Activated CD4-positive, alpha-beta T cell treated with anti-CD3 and anti-CD28 coated beads, Interleukin-2, amount 10 ng/mL, durations not matched to agents 7 days and 5 days (primary cell): ENCODE data around the gene SBF2. TPM values are rescaled to one million over a fixed set of nuclear protein-coding genes. Genes with fewer than 3 reads are reported as not detected.
"Not testable (repeated sequence)": the region's sequence is repeated elsewhere in the genome, so short reads cannot be mapped to it uniquely, and the experiment has no call there.

Experiments used
- CTCF ChIA-PET: fragments of 350-600 bp; sonication (Branson Sonifier 250); formaldehyde crosslinking; loops from one replicate; lab custom pipeline; 2021; ENCODE audit warnings: antibody characterized with exemption; lab: Charles Lee
- POLR2A ChIA-PET: fragments of 350-600 bp; sonication (Branson Sonifier 250); formaldehyde crosslinking; loops from one replicate; lab custom pipeline; 2021; ENCODE audit warnings: antibody characterized with exemption; lab: Charles Lee
- DNase-seq: peaks from one replicate; pipeline ENCODE4 v3.0.0-alpha.2; 2020
- H3K27ac Mint-ChIP-seq: one replicate; pipeline ENCODE4 v1.8.0; 2021; ENCODE audit warnings: mild to moderate bottlenecking, moderate library complexity, mixed read lengths
- H3K27me3 Mint-ChIP-seq: one replicate; pipeline ENCODE4 v1.8.0; 2021; ENCODE audit warnings: mixed read lengths
- H3K36me3 Mint-ChIP-seq: one replicate; pipeline ENCODE4 v1.8.0; 2021; ENCODE audit warnings: low read depth, mixed read lengths
- H3K4me1 Mint-ChIP-seq: one replicate; pipeline ENCODE4 v1.8.0; 2021; ENCODE audit warnings: mixed read lengths
- H3K4me3 Mint-ChIP-seq: one replicate; pipeline ENCODE4 v1.8.0; 2021; ENCODE audit warnings: mild to moderate bottlenecking, moderate library complexity, mixed read lengths
- H3K9me3 Mint-ChIP-seq: one replicate; pipeline ENCODE4 v1.8.0; 2021; ENCODE audit warnings: mixed read lengths
- total RNA-seq, 2 experiments: library from RNA; stranded (reverse); gene quantifications; one replicate each; pipeline ENCODE4 v1.2.3, GENCODE V29; 2021

SBF2 gene
- total RNA-seq, 2 experiments from 2014 or later, result 3.2 to 3.7 TPM

- CTCF ChIA-PET, result interaction anchor here (1.0 kb wide), 1 partner anchor 694 kb away, joined by 3 read pairs; no protein-coding TSS in a partner anchor
- POLR2A ChIA-PET, H3K4me1 Mint-ChIP-seq, H3K27me3 Mint-ChIP-seq, DNase-seq, H3K36me3 Mint-ChIP-seq, H3K9me3 Mint-ChIP-seq, H3K4me3 Mint-ChIP-seq, H3K27ac Mint-ChIP-seq: not testable (repeated sequence)
Measured at GRCh38 chr11:9900253-9900652, 393.8 kb downstream of the SBF2 start.

GRCh38 chr11:9899676-9900075 lies 394.3 kb downstream of the SBF2 start:
- H3K27me3 Mint-ChIP-seq, result no peaks in the 10 kb centered on the region
- no peak for DNase-seq
- no peaks in the 10 kb centered on the region for H3K36me3 Mint-ChIP-seq
- H3K9me3 Mint-ChIP-seq, result peaks cover 2% of the 10 kb centered on the region
- no peaks in the 10 kb centered on the region for H3K4me1 Mint-ChIP-seq
- no peak overlapping the region for H3K4me3 Mint-ChIP-seq
- ChIA-PET POLR2A (no interaction called here), CTCF (no interaction called here)
- H3K27ac Mint-ChIP-seq, result no peak overlapping the region

- no peaks in the 10 kb centered on the region for H3K27me3 Mint-ChIP-seq
- H3K9me3 Mint-ChIP-seq, result peaks cover 2% of the 10 kb centered on the region
- no peaks in the 10 kb centered on the region for H3K4me1 Mint-ChIP-seq
- H3K4me3 Mint-ChIP-seq, result no peak overlapping the region
- DNase-seq, result no peak
- H3K27ac Mint-ChIP-seq, result no peak overlapping the region
- ChIA-PET POLR2A (no interaction called here), CTCF (no interaction called here)
- H3K36me3 Mint-ChIP-seq, result no peaks in the 10 kb centered on the region
Measured at GRCh38 chr11:9896902-9897301, 397.1 kb downstream of the SBF2 start.

- Mint-ChIP-seq H3K36me3 (no peaks in the 10 kb centered on the region), H3K27me3 (no peaks in the 10 kb centered on the region), H3K27ac (no peak overlapping the region), H3K9me3 (peaks cover 2% of the 10 kb centered on the region), H3K4me1 (peaks cover 7% of the 10 kb centered on the region), H3K4me3 (no peak overlapping the region)
- ChIA-PET POLR2A (no interaction called here), CTCF (no interaction called here)
- no peak for DNase-seq
Measured at GRCh38 chr11:9895006-9895405, 399.0 kb downstream of the SBF2 start.

- Mint-ChIP-seq H3K36me3 (no peaks in the 10 kb centered on the region), H3K27me3 (no peaks in the 10 kb centered on the region), H3K4me1 (peaks cover 7% of the 10 kb centered on the region), H3K9me3 (peaks cover 2% of the 10 kb centered on the region), H3K4me3 (no peak overlapping the region), H3K27ac (no peak overlapping the region)
- ChIA-PET POLR2A (no interaction called here), CTCF (no interaction called here)
- no peak for DNase-seq
Measured at GRCh38 chr11:9893474-9893873, 400.5 kb downstream of the SBF2 start.

- H3K4me1 Mint-ChIP-seq, result peaks cover 7% of the 10 kb centered on the region
- no peaks in the 10 kb centered on the region for H3K36me3 Mint-ChIP-seq
- ChIA-PET POLR2A (no interaction called here), CTCF (no interaction called here)
- H3K27me3 Mint-ChIP-seq, result no peaks in the 10 kb centered on the region
- H3K9me3 Mint-ChIP-seq, result no peaks in the 10 kb centered on the region
- no peak overlapping the region for H3K27ac Mint-ChIP-seq
- DNase-seq, result no peak
- H3K4me3 Mint-ChIP-seq, result no peak overlapping the region
Measured at GRCh38 chr11:9888938-9889337, 405.1 kb downstream of the SBF2 start.

- H3K27me3 Mint-ChIP-seq, result no peaks in the 10 kb centered on the region
- no peak overlapping the region for H3K4me3 Mint-ChIP-seq
- ChIA-PET POLR2A (no interaction called here), CTCF (no interaction called here)
- H3K4me1 Mint-ChIP-seq, result peaks cover 7% of the 10 kb centered on the region
- no peaks in the 10 kb centered on the region for H3K9me3 Mint-ChIP-seq
- H3K36me3 Mint-ChIP-seq, result no peaks in the 10 kb centered on the region
- DNase-seq, result no peak
- no peak overlapping the region for H3K27ac Mint-ChIP-seq
Measured at GRCh38 chr11:9887472-9887871, 406.5 kb downstream of the SBF2 start.

GRCh38 chr11:9886595-9886994 lies 407.4 kb downstream of the SBF2 start:
- Mint-ChIP-seq H3K36me3 (no peaks in the 10 kb centered on the region), H3K4me1 (peaks cover 5% of the 10 kb centered on the region), H3K27me3 (no peaks in the 10 kb centered on the region), H3K9me3 (no peaks in the 10 kb centered on the region), H3K27ac (no peak overlapping the region), H3K4me3 (no peak overlapping the region)
- ChIA-PET POLR2A (no interaction called here), CTCF (no interaction called here)
- DNase-seq, result no peak

GRCh38 chr11:9884601-9885000 lies 409.4 kb downstream of the SBF2 start:
- Mint-ChIP-seq H3K27me3 (no peaks in the 10 kb centered on the region), H3K27ac (no peak overlapping the region), H3K36me3 (no peaks in the 10 kb centered on the region), H3K9me3 (no peaks in the 10 kb centered on the region), H3K4me1 (no peaks in the 10 kb centered on the region), H3K4me3 (no peak overlapping the region)
- CTCF ChIA-PET, result interaction anchor here (1.7 kb wide), 1 partner anchor 9 kb away, joined by 7 read pairs; no protein-coding TSS in a partner anchor
- POLR2A ChIA-PET, result no interaction called here
- DNase-seq, result no peak

- POLR2A ChIA-PET, result no interaction called here
- CTCF ChIA-PET, result no interaction called here
- no peak overlapping the region for H3K4me3 Mint-ChIP-seq
- no peak for DNase-seq
- no peaks in the 10 kb centered on the region for H3K36me3 Mint-ChIP-seq
- H3K27ac Mint-ChIP-seq, result no peak overlapping the region
- H3K27me3 Mint-ChIP-seq, result no peaks in the 10 kb centered on the region
- no peaks in the 10 kb centered on the region for H3K9me3 Mint-ChIP-seq
- H3K4me1 Mint-ChIP-seq, result no peaks in the 10 kb centered on the region
Measured at GRCh38 chr11:9880657-9881056, 413.4 kb downstream of the SBF2 start.

GRCh38 chr11:9878936-9879335 lies 415.1 kb downstream of the SBF2 start:
- Mint-ChIP-seq H3K9me3 (no peaks in the 10 kb centered on the region), H3K36me3 (no peaks in the 10 kb centered on the region), H3K27me3 (no peaks in the 10 kb centered on the region), H3K4me3 (no peak overlapping the region), H3K27ac (no peak overlapping the region), H3K4me1 (no peaks in the 10 kb centered on the region)
- no peak for DNase-seq
- POLR2A ChIA-PET, result no interaction called here
- CTCF ChIA-PET, result interaction anchor here (0.6 kb wide), 1 partner anchor 208 kb away, joined by 3 read pairs; no protein-coding TSS in a partner anchor

GRCh38 chr11:9876331-9876730 lies 417.7 kb downstream of the SBF2 start:
- no peaks in the 10 kb centered on the region for H3K9me3 Mint-ChIP-seq

GRCh38 chr11:9875862-9876261 lies 418.2 kb downstream of the SBF2 start:
- Mint-ChIP-seq H3K9me3 (peaks cover 4% of the 10 kb centered on the region), H3K27me3 (no peaks in the 10 kb centered on the region), H3K27ac (no peak overlapping the region), H3K4me3 (no peak overlapping the region), H3K36me3 (no peaks in the 10 kb centered on the region), H3K4me1 (no peaks in the 10 kb centered on the region)
- ChIA-PET CTCF (interaction anchor here (0.6 to 2.1 kb wide), 3 partner anchors 9 to 20 kb away, joined by 3 to 7 read pairs (median 3); no protein-coding TSS in a partner anchor), POLR2A (no interaction called here)
- DNase-seq, result no peak

More at GRCh38 chr11:9876331-9876730, 417.7 kb downstream of the SBF2 start:
- Mint-ChIP-seq H3K4me1 (no peaks in the 10 kb centered on the region), H3K27me3 (no peaks in the 10 kb centered on the region), H3K36me3 (no peaks in the 10 kb centered on the region), H3K4me3 (no peak overlapping the region), H3K27ac (no peak overlapping the region)
- ChIA-PET POLR2A (no interaction called here), CTCF (interaction anchor here (0.6 to 2.1 kb wide), 2 partner anchors 9 to 20 kb away, joined by 3 to 7 read pairs; no protein-coding TSS in a partner anchor)
- no peak for DNase-seq

- H3K27ac Mint-ChIP-seq, result no peak overlapping the region
- no peak for DNase-seq
- H3K27me3 Mint-ChIP-seq, result no peaks in the 10 kb centered on the region
- H3K9me3 Mint-ChIP-seq, result peaks cover 4% of the 10 kb centered on the region
- H3K4me1 Mint-ChIP-seq, result no peaks in the 10 kb centered on the region
- ChIA-PET POLR2A (no interaction called here), CTCF (interaction anchor here (1.2 to 2.1 kb wide), 2 partner anchors 10 to 12 kb away, joined by 3 to 7 read pairs; no protein-coding TSS in a partner anchor)
- no peaks in the 10 kb centered on the region for H3K36me3 Mint-ChIP-seq
- H3K4me3 Mint-ChIP-seq, result no peak overlapping the region
Measured at GRCh38 chr11:9875399-9875798, 418.6 kb downstream of the SBF2 start.
